Pulmonary artery endothelial cell (primary cell): ENCODE measurements around the gene POLR2I. TPM values are rescaled to one million over a fixed set of nuclear protein-coding genes. Genes with fewer than 3 reads are reported as not detected.

Source experiments
- total RNA-seq: library from RNA; depleted of rRNA; stranded (reverse); fragments of >200 nt; gene quantifications from 2 replicates; pipeline ENCODE4 v1.2.3, GENCODE V29; 2014

Gene POLR2I
- total RNA-seq, 1 donor from 2014 or later: 122 TPM

Other genes with a start within 250 kb of the POLR2I start
- 2.4 and 4.0 TPM in 2 replicates for gene APLP1, start 246.3 kb downstream of the POLR2I start, total RNA-seq
- 2.0 and 3.4 TPM in 2 replicates for gene NFKBID, start 214.3 kb downstream of the POLR2I start, total RNA-seq
- not detected in 2 replicates for gene HCST, start 212.3 kb downstream of the POLR2I start, total RNA-seq
- not detected in 2 replicates for gene TYROBP, start 206.6 kb downstream of the POLR2I start, total RNA-seq
- gene LRFN3, start 178.5 kb downstream of the POLR2I start, total RNA-seq: 2.6 and 3.0 TPM in 2 replicates
- gene SDHAF1, start 119.7 kb downstream of the POLR2I start, total RNA-seq: 7.4 and 11.3 TPM in 2 replicates
- under 0.01 and 0.07 TPM in 2 replicates for gene SYNE4, start 106.1 kb downstream of the POLR2I start, total RNA-seq
- 8.6 and 10.3 TPM in 2 replicates for gene ALKBH6, start 100.7 kb downstream of the POLR2I start, total RNA-seq
- 2.3 and 2.6 TPM in 2 replicates for gene CLIP3, start 82.0 kb downstream of the POLR2I start, total RNA-seq
- gene THAP8, start 60.6 kb downstream of the POLR2I start, total RNA-seq: 0.92 and 1.0 TPM in 2 replicates
- 4.5 and 7.5 TPM in 2 replicates for gene WDR62, start 60.0 kb downstream of the POLR2I start, total RNA-seq
- gene OVOL3, start 3.7 kb downstream of the POLR2I start, total RNA-seq: not detected in 2 replicates
- 196 and 223 TPM in 2 replicates for gene TBCB, start 593 bp upstream of the POLR2I start, total RNA-seq
- gene CAPNS1, start 25.2 kb upstream of the POLR2I start, total RNA-seq: 308 and 425 TPM in 2 replicates
- 6.6 and 10.8 TPM in 2 replicates for gene COX7A1, start 37.6 kb upstream of the POLR2I start, total RNA-seq
- gene ZNF565, start 99.8 kb upstream of the POLR2I start, total RNA-seq: 3.9 and 6.6 TPM in 2 replicates
- 99.3 and 102 TPM in 2 replicates for gene ZNF146, start 100.2 kb upstream of the POLR2I start, total RNA-seq